Neuronal stem cell (in vitro differentiated cells): Measurements from ENCODE around the gene RDH12.

ENCODE experiments used
- DNase-seq: peaks from one replicate; pipeline ENCODE4 v3.0.0-alpha.2; 2013; ENCODE audit warnings: low spot score
- H2AFZ ChIP-seq: one replicate; pipeline ENCODE4 v1.6.1; 2013; ENCODE audit warnings: mild to moderate bottlenecking, low read length, inconsistent platforms
- H2AK5ac ChIP-seq: 2 replicates; pipeline ENCODE4 v1.6.1; 2013; ENCODE audit warnings: low read depth, mild to moderate bottlenecking, inconsistent platforms, low read length, moderate library complexity, mixed read lengths
- H2BK120ac ChIP-seq: 2 replicates; pipeline ENCODE4 v1.6.1; 2013; ENCODE audit warnings: low read depth, mild to moderate bottlenecking, inconsistent platforms, low read length, moderate library complexity, mixed read lengths
- H2BK12ac ChIP-seq: one replicate; pipeline ENCODE4 v1.6.1; 2013; ENCODE audit warnings: low read length, inconsistent platforms
- H2BK15ac ChIP-seq: 2 replicates; pipeline ENCODE4 v1.6.1; 2013; ENCODE audit warnings: mild to moderate bottlenecking, low read length, inconsistent platforms, mixed read lengths
- H2BK5ac ChIP-seq: one replicate; pipeline ENCODE4 v1.6.1; 2013; ENCODE audit warnings: inconsistent platforms, mild to moderate bottlenecking, low read length, moderate library complexity
- H3K14ac ChIP-seq: one replicate; pipeline ENCODE4 v1.6.1; 2013; ENCODE audit warnings: low read length, inconsistent platforms
- H3K18ac ChIP-seq: 2 replicates; pipeline ENCODE4 v1.6.1; 2013; ENCODE audit warnings: low read length, inconsistent platforms
- H3K23ac ChIP-seq: 2 replicates; pipeline ENCODE4 v1.6.1; 2013; ENCODE audit warnings: low read depth, mild to moderate bottlenecking, mixed read lengths, low read length, inconsistent platforms; ENCODE audit not compliant: poor library complexity
- H3K27ac ChIP-seq: replicated peaks from 3 replicates; pipeline ENCODE4 v1.5.1; 2013; ENCODE audit warnings: low read length, inconsistent platforms
- H3K27me3 ChIP-seq, 3 experiments: 2 replicates each; pipeline ENCODE4 v1.6.1; 2013; ENCODE audit warnings: low read length in 3 of 3, mild to moderate bottlenecking in 2 of 3, inconsistent platforms in 1 of 3, low read depth in 1 of 3, mixed read lengths in 1 of 3, moderate library complexity in 1 of 3; ENCODE audit not compliant: control insufficient read depth in 3 of 3, insufficient read depth in 3 of 3
- H3K36me3 ChIP-seq, 2 donors: replicated peaks in 1 of 2; 2 replicates each; pipeline ENCODE4 v1.6.1; 2013; ENCODE audit warnings: low read length in 2 of 2; ENCODE audit not compliant: control insufficient read depth in 2 of 2, insufficient read depth in 2 of 2
- H3K4ac ChIP-seq: 2 replicates; pipeline ENCODE4 v1.6.1; 2013; ENCODE audit warnings: inconsistent platforms, mild to moderate bottlenecking, low read length, moderate library complexity
- H3K4me1 ChIP-seq, 2 donors: 1 replicate in 1 of 2; 2 replicates in 1 of 2; pipeline ENCODE4 v1.6.1; 2013; ENCODE audit warnings: low read length in 2 of 2, low read depth in 1 of 2; ENCODE audit not compliant: control insufficient read depth in 2 of 2, insufficient read depth in 1 of 2
- H3K4me2 ChIP-seq: one replicate; pipeline ENCODE4 v1.6.1; 2013; ENCODE audit warnings: mild to moderate bottlenecking, low read length, inconsistent platforms; ENCODE audit not compliant: insufficient read depth, poor library complexity, severe bottlenecking
- H3K4me3 ChIP-seq, 2 donors: 2 replicates each; pipeline ENCODE4 v1.5.1; 2013; ENCODE audit warnings: low read length in 2 of 2, mild to moderate bottlenecking in 2 of 2, inconsistent platforms in 1 of 2, moderate library complexity in 1 of 2
- H3K79me1 ChIP-seq: one replicate; pipeline ENCODE4 v1.6.1; 2013; ENCODE audit warnings: low read depth, mild to moderate bottlenecking, inconsistent platforms, low read length, moderate library complexity
- H3K9ac ChIP-seq: one replicate; pipeline ENCODE4 v1.6.1; 2013; ENCODE audit warnings: mild to moderate bottlenecking, low read depth, low read length, inconsistent platforms; ENCODE audit not compliant: poor library complexity
- H3K9me3 ChIP-seq, 2 donors: replicated peaks in 1 of 2; 2 replicates each; pipeline versions ENCODE3 to v1.6.1; 2013; ENCODE audit warnings: low read length in 2 of 2, mild to moderate bottlenecking in 2 of 2, inconsistent platforms in 1 of 2, low read depth in 1 of 2, mixed read lengths in 1 of 2, moderate library complexity in 1 of 2; ENCODE audit not compliant: control insufficient read depth in 2 of 2, insufficient read depth in 1 of 2
- H4K8ac ChIP-seq: one replicate; pipeline ENCODE4 v1.6.1; 2013; ENCODE audit warnings: low read depth, mild to moderate bottlenecking, inconsistent platforms, low read length, moderate library complexity
- H4K91ac ChIP-seq: one replicate; pipeline ENCODE4 v1.6.1; 2013; ENCODE audit warnings: low read length, low read depth, mild to moderate bottlenecking, inconsistent platforms; ENCODE audit not compliant: poor library complexity
- WGBS, 2 donors: extraction: QIAGEN DNeasy Blood & Tissue Kit; methylation state at CpG; one replicate each; pipeline ENCODE4 v1.1.7; 2013; ENCODE audit warnings: missing lambda C conversion rate in 2 of 2, mixed read lengths in 1 of 2; ENCODE audit not compliant: insufficient read length in 2 of 2, insufficient replicate concordance in 1 of 2; ENCODE audit errors: extremely low coverage in 2 of 2; 5-methylcytosine and 5-hydroxymethylcytosine counted together

Gene RDH12

GRCh38 chr14:67766035-67766680, 64.5 kb downstream of the RDH12 start:
- Histone ChIP-seq H2BK120ac (no peak overlapping the region), H3K4me1 (no peaks in the 10 kb centered on the region), H2AK5ac (no peak overlapping the region), H3K27ac (no peak overlapping the region), H3K14ac (no peak overlapping the region), H3K27me3 (no peaks in the 10 kb centered on the region), H3K23ac (peak overlapping the region; percentile 26), H2BK5ac (no peak overlapping the region), H3K9me3 (no peaks in the 10 kb centered on the region), H3K18ac (no peak overlapping the region), H3K4ac (no peak overlapping the region), H2BK15ac (no peak overlapping the region), H2AFZ (no peak overlapping the region), H3K79me1 (no peaks in the 10 kb centered on the region), H3K4me3 (peak overlapping the region in 1 of 2 donors; percentile 66), H2BK12ac (no peak overlapping the region), H3K9ac (no peak overlapping the region), H4K8ac (no peak overlapping the region), H3K36me3 (peaks cover 27 to 93% of the 10 kb centered on the region in 2 donors), H4K91ac (no peak overlapping the region), H3K4me2 (no peak overlapping the region)
- no peak for DNase-seq
- no CpG with 5 or more reads among the region's 10 CpGs for WGBS, 2 donors

DNA sequence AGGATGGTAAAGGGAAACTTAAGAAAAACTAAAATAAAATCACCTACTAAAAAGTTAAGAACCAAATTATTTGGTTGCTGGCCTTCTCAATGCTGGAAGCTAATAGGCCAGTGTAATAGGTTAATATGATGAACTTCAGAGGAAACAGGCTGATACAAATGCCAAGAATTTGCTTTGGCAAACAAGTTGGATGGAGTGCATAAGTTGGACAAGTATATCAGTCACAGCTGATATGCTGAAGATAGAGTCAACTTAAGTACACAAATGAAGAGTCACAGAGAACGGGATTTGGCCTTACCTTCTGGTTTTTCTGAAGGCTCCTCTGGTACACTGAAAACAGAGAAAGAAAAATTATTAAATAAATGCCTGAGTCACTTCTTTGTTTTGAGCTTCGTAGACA, 66.5 kb downstream of the RDH12 start:
- Histone ChIP-seq H3K18ac (no peak overlapping the region), H2BK120ac (no peak overlapping the region), H4K91ac (no peak overlapping the region), H3K14ac (no peak overlapping the region), H4K8ac (no peak overlapping the region), H2AFZ (no peak overlapping the region), H3K4me2 (no peak overlapping the region), H2AK5ac (no peak overlapping the region), H3K23ac (no peak overlapping the region), H3K36me3 (peaks cover 26 to 95% of the 10 kb centered on the region in 2 donors), H2BK15ac (no peak overlapping the region), H3K27ac (no peak overlapping the region), H3K4me1 (no peaks in the 10 kb centered on the region), H3K9ac (no peak overlapping the region), H3K27me3 (no peaks in the 10 kb centered on the region), H2BK5ac (no peak overlapping the region), H3K4me3 (no peak overlapping the region), H3K9me3 (no peaks in the 10 kb centered on the region), H2BK12ac (no peak overlapping the region), H3K79me1 (no peaks in the 10 kb centered on the region), H3K4ac (no peak overlapping the region)
- no peak for DNase-seq
- no CpG with 5 or more reads among the region's 2 CpGs for WGBS, 2 donors

DNA sequence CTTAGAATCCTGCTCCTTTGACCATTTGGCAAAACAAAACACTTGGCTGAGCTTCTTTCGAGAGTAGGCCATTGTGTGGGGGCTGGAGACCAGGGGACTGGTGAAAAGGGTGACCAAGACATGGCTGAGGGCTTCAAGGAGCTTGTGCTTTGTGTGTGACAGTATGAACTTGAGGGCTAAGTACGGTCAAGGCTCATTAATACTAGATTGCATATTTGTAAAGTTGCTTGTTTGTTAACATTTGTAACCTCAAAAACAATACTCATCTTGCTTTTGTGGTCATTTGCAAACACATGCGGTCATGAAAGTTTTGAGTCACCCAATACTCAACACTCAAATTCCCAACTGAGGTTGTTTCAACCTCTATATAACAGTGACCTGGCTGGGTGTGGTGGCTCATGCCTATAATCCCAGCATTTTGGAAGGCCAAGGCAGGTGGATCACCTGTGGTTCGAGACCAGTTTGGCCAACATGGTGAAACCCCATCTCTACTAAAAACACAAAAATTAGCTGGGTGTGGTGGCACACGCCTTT, 72.2 kb downstream of the RDH12 start:
- DNase-seq = no peak
- H4K91ac ChIP-seq = no peak overlapping the region
- no peaks in the 10 kb centered on the region for H3K9me3 ChIP-seq
- H3K27me3 ChIP-seq = peaks cover 0 to 2% (median 0%) of the 10 kb centered on the region in 3 experiments
- no peak overlapping the region for H4K8ac ChIP-seq
- H3K18ac ChIP-seq = no peak overlapping the region
- peaks cover 37 to 98% of the 10 kb centered on the region in 2 donors for H3K36me3 ChIP-seq
- no peak overlapping the region for H3K23ac ChIP-seq
- H3K14ac ChIP-seq = no peak overlapping the region
- H3K79me1 ChIP-seq = no peaks in the 10 kb centered on the region
- no peak overlapping the region for H2AFZ ChIP-seq
- no peak overlapping the region for H2BK12ac ChIP-seq
- no peak overlapping the region for H3K4me3 ChIP-seq
- no peak overlapping the region for H2BK120ac ChIP-seq
- no peak overlapping the region for H2AK5ac ChIP-seq
- no peak overlapping the region for H2BK15ac ChIP-seq
- H3K4me1 ChIP-seq = no peaks in the 10 kb centered on the region
- WGBS, 2 donors = no CpG with 5 or more reads among the region's 5 CpGs
- no peak overlapping the region for H3K9ac ChIP-seq
- no peak overlapping the region for H3K4me2 ChIP-seq
- H3K27ac ChIP-seq = no peak overlapping the region
- no peak overlapping the region for H3K4ac ChIP-seq
- H2BK5ac ChIP-seq = no peak overlapping the region

- WGBS, 2 donors = no CpG with 5 or more reads among the region's 4 CpGs
- no peaks in the 10 kb centered on the region for H3K79me1 ChIP-seq
- H2BK15ac ChIP-seq = no peak overlapping the region
Observed at GRCh38 chr14:67776653-67777322, 75.1 kb downstream of the RDH12 start.

More at GRCh38 chr14:67776653-67777322, 75.1 kb downstream of the RDH12 start:
- H2BK12ac ChIP-seq = no peak overlapping the region
- no peaks in the 10 kb centered on the region for H3K9me3 ChIP-seq
- DNase-seq = no peak
- no peak overlapping the region for H4K8ac ChIP-seq
- H3K14ac ChIP-seq = no peak overlapping the region
- no peak overlapping the region for H3K9ac ChIP-seq
- H2BK120ac ChIP-seq = no peak overlapping the region
- H4K91ac ChIP-seq = no peak overlapping the region
- H2AFZ ChIP-seq = no peak overlapping the region
- H3K23ac ChIP-seq = no peak overlapping the region
- H3K18ac ChIP-seq = no peak overlapping the region
- H2BK5ac ChIP-seq = no peak overlapping the region
- H3K27me3 ChIP-seq = peaks cover 0 to 2% (median 0%) of the 10 kb centered on the region in 3 experiments
- H3K4me2 ChIP-seq = no peak overlapping the region
- H2AK5ac ChIP-seq = no peak overlapping the region
- no peak overlapping the region for H3K4ac ChIP-seq
- H3K4me1 ChIP-seq = no peaks in the 10 kb centered on the region
- H3K36me3 ChIP-seq = peaks cover 34 to 97% of the 10 kb centered on the region in 2 donors
- H3K27ac ChIP-seq = no peak overlapping the region
- H3K4me3 ChIP-seq = no peak overlapping the region
